Tongue (tissue), 2 donors: ENCODE measurements around the gene CD63. TPM values are rescaled to one million over a fixed set of nuclear protein-coding genes. Genes with fewer than 3 reads are reported as not detected.
A peak's percentile ranks its signal among the peaks of the same experiment; 100 is the strongest.

ENCODE experiments used
- DNase-seq: peaks from one replicate; pipeline ENCODE4 v3.0.0-alpha.2; 2015
- total RNA-seq: library from RNA; depleted of rRNA; stranded (reverse); fragments of >200 nt; gene quantifications from one replicate; pipeline ENCODE4 v1.2.3, GENCODE V29; 2014

The CD63 gene
- total RNA-seq, 1 donor from 2014 or later, result 710 TPM

DNA sequence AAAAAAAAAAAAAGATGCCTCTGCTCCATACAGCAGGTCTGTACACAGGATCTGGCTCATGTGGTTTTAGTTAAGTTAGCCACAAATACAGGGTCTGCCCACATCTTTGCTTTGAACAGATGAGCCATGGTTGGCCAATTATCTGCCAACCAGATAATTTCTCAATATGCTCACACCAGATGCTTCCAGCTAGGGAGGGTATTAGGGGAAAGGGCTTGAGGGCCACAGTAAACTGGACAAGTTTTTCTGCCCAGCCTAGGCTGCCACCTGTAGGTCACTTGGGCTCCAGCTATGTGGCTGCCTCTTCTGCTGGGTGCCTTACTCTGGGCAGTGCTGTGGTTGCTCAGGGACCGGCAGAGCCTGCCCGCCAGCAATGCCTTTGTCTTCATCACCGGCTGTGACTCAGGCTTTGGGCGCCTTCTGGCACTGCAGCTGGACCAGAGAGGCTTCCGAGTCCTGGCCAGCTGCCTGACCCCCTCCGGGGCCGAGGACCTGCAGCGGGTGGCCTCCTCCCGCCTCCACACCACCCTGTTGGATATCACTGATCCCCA lies 7.8 kb downstream of the CD63 start:
- peak; percentile 68 for DNase-seq

GRCh38 chr12:55720071-55720564 lies 8.7 kb downstream of the CD63 start, which contains the start of gene RDH5:
RDH5 (plus strand) TSS chr12:55720393; CDS start chr12:55721185, 792 bp downstream.
- peak; percentile 92 for DNase-seq

DNA sequence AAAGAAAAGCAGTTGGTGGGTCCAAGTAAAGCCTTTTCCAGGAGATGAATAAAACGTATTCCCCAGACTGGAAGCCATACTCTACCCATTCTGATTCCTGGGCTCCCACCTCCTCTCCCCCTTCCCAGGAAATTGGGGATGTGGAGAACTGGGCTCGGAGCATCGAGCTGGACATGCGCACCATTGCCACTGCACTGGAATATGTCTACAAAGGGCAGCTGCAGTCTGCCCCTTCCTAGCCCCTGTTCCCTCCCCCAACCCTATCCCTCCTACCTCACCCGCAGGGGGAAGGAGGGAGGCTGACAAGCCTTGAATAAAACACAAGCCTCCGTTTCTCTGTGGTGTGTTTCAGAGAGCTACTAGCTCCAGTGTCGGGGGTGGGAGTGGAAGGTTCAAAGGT lies 9.4 kb downstream of the CD63 start:
- DNase-seq, result no peak

GRCh38 chr12:55718624-55719275 lies 10.1 kb downstream of the CD63 start:
- DNase-seq, result peak; percentile 43

DNA sequence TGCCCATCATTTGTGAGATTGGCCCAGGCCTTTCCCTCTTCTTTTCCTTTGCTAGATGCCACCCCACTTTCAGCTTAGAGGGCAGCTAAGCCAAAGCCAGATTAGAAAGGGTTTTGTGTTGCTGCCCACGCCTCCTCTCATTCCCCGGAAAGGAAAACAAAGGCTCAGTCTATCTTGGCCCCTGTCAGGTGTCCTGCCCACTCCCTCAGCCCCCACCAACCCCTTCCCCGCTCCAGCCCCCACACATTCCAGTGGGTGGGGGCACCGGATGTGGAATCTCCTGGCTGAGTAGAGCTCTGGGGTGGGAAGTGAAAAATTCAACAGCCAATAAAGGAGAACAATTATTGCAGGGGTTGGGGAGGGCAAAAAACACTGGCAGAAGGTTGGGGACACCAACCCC lies 10.8 kb downstream of the CD63 start:
- DNase-seq, result peak; percentile 73

- peak; percentile 92 for DNase-seq
These were observed 11.5 kb downstream of the CD63 start for GRCh38 chr12:55717011-55718007.

DNA sequence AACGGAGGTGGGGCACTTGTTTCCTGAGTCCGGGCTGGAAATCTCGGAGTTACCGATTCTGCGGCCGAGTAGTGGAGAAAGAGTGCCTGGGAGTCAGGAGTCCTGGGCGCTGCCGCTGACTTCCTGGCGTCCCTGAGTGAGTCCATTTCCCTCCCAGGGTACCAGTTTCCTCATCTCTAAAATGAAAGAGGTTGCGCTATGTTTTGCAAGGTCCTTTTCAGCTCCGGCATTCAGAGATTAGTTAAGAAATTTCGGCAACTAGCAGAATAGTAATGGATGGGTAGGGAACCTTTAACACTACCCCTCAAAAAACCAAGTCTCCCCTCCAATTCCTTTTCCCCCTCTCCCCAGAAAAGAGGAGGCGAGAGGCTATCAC lies 12.2 kb downstream of the CD63 start:
- DNase-seq, result no peak

DNA sequence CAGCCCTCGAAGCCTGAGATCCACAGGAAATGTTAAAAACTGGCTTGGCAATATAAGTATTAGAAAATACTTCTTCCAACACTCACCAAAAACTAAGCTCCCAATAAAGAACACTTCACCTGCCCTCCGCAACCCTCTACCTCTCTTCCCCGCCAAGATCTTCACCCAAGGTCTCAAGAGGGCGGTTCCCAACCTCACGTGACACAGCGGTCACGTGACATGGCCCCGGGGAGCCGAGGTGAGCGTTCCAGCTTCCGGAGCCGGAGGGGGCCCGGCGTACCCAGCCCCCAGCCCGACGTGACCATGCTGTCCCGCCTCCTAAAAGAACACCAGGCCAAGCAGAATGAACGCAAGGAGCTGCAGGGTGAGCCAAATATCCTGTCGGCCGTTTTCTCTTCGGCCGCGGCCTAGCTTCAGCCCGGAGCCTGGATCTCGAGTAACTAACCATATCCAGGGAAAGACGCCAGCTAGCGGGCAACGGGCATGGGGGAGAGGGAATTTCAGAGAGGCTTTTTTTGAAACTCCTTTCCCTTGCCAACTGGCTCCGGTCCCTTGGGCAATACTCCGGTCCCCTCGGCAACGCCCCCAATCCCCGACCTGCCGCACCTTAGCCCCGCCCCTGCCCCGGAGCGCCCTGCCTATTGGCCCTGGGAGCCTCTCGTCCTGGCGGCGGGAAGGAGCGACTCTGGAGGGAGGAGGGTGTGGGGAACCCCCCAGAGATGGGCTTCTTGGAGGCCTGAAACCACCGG lies 12.8 kb downstream of the CD63 start, which contains the start of gene BLOC1S1:
Gene BLOC1S1 (plus strand): TSS at position 214 of the 749 bp plus-strand sequence. CDS start 6 bp downstream, at position 220.
- peak; percentile 97 for DNase-seq

DNA sequence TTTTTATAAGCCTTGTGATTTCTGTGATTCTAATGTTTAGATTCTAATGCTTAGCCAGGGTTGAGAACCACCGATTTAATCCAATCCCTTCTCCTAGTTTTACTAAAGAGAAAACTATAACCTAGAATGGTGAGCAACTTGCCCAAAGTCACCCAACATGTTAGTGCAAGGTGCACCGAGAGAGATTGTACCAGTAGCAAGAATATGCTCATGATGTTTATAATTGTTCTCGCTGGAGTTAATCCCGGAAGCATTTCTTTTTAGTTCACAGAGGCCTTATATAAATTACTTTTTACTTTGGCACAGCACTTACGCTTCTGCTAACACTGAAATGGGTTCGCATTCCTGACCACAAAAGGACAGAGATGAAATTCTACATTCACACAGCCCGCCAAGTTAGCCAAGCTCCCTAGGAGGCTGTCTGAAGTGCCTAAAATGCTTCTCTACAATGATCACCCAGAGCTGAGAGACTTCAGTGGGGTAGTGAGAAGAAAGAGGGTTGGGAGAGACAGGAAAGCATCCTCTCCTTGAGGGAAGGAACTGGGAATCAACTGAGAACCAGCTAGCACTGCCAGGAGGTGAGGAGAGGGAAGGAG lies 13.5 kb downstream of the CD63 start:
- DNase-seq, result no peak

- no peak for DNase-seq
These were observed 15.1 kb downstream of the CD63 start for GRCh38 chr12:55713721-55714120.

- no peak for DNase-seq
These were observed 16.0 kb downstream of the CD63 start for GRCh38 chr12:55712700-55713415.

DNA sequence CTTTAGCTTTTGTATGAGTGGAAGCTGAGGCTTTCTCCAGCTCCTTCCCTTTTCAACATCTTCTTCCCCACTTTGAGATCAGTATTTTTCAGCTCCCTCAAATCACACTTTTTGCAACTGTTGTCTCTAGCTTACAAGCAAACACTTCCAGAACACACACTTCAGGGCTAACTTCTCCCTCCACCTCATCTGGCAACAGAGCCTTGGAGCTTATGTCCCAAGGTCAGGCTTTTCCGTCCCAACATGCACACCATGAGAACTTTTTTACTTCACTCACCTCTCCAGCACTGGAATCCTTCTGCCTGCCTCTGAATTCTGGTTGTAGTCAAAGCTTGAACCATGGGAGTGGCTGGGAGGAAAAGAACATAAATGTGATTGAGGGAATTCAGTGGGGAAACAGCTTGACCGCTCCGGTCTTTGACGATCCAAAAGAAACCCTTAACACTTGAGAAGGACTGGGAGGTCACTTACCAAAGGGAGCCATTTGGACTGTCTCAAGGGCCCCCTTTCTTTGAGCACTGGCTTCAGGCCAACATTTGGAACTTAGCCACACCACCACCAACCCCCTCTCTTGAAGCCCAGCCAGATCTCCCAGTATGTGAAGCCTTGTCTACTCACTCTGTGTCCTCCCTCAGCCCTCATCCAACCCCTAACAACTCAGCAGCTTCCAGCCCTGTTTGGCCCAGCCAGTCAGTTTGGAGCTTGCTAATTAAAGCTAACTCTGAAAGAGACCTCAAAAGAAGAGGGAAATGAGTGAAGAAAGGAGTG lies 16.8 kb downstream of the CD63 start:
- DNase-seq, result peak; percentile 63

GRCh38 chr12:55708695-55709233 lies 20.0 kb downstream of the CD63 start:
- DNase-seq, result peak; percentile 32

- peak; percentile 93 for DNase-seq
These were observed 20.7 kb downstream of the CD63 start, which contains the start of gene ITGA7 for GRCh38 chr12:55707841-55708694. ITGA7 (minus strand) TSS chr12:55707904; CDS start chr12:55707682, 222 bp downstream.

GRCh38 chr12:55707219-55707671 lies 21.6 kb downstream of the CD63 start:
- DNase-seq, result peak; percentile 37

GRCh38 chr12:55706568-55707218 lies 22.1 kb downstream of the CD63 start:
- DNase-seq, result peak; percentile 61

- peak; percentile 53 for DNase-seq
These were observed 22.9 kb downstream of the CD63 start for GRCh38 chr12:55705782-55706402.
